Activated CD8-positive, alpha-beta memory T cell treated with anti-CD3 and anti-CD28 coated beads for 1 hour (primary cell): ENCODE results near the gene ANKS1B.
"Not testable (repeated sequence)": the region's sequence is repeated elsewhere in the genome, so short reads cannot be mapped to it uniquely, and the experiment has no call there.

Source experiments
- DNase-seq, 2 donors: peaks; one replicate each; pipeline ENCODE4 v3.0.0-alpha.2; 2020; ENCODE audit warnings: low read depth in 1 of 2; ENCODE audit errors: extremely low read depth in 1 of 2

Gene ANKS1B

GRCh38 chr12:99287136-99287535 is 697.6 kb downstream of the ANKS1B start:
- no peak for DNase-seq

GRCh38 chr12:99284161-99284560 is 700.6 kb downstream of the ANKS1B start:
- DNase-seq: no peak

GRCh38 chr12:99282624-99283023 is 702.1 kb downstream of the ANKS1B start:
- DNase-seq: no peak

GRCh38 chr12:99282086-99282485 is 702.6 kb downstream of the ANKS1B start:
- no peak for DNase-seq

GRCh38 chr12:99281277-99281676 is 703.5 kb downstream of the ANKS1B start:
- no peak for DNase-seq

GRCh38 chr12:99278899-99279298 is 705.8 kb downstream of the ANKS1B start:
- DNase-seq: no peak

- DNase-seq: no peak
Observed at GRCh38 chr12:99277591-99278379, 707.0 kb downstream of the ANKS1B start.

- no peak for DNase-seq
Observed at GRCh38 chr12:99271071-99271470, 713.7 kb downstream of the ANKS1B start.

GRCh38 chr12:99267038-99267437 is 717.7 kb downstream of the ANKS1B start:
- DNase-seq: no peak

- DNase-seq: no peak
Observed at GRCh38 chr12:99265648-99266047, 719.1 kb downstream of the ANKS1B start.

GRCh38 chr12:99261256-99261655 is 723.5 kb downstream of the ANKS1B start:
- DNase-seq: no peak

- no peak for DNase-seq
Observed at GRCh38 chr12:99260456-99260996, 724.2 kb downstream of the ANKS1B start.

GRCh38 chr12:99259040-99259934 is 725.4 kb downstream of the ANKS1B start:
- no peak for DNase-seq

GRCh38 chr12:99257672-99258071 is 727.1 kb downstream of the ANKS1B start:
- DNase-seq: no peak

- DNase-seq: no peak
Observed at GRCh38 chr12:99253068-99253467, 731.7 kb downstream of the ANKS1B start.

GRCh38 chr12:99250091-99250490 is 734.6 kb downstream of the ANKS1B start:
- DNase-seq: no peak

- no peak for DNase-seq
Observed at GRCh38 chr12:99249543-99249942, 735.2 kb downstream of the ANKS1B start.

- not testable (repeated sequence) for DNase-seq
Observed at GRCh38 chr12:99237907-99238538, 746.7 kb downstream of the ANKS1B start.

- DNase-seq: no peak
Observed at GRCh38 chr12:99235381-99235780, 749.4 kb downstream of the ANKS1B start.

- DNase-seq: no peak
Observed at GRCh38 chr12:99234702-99235101, 750.0 kb downstream of the ANKS1B start.

GRCh38 chr12:99232324-99232723 is 752.4 kb downstream of the ANKS1B start:
- DNase-seq: no peak
